ENCODE data around the gene ABHD3.

DNA sequence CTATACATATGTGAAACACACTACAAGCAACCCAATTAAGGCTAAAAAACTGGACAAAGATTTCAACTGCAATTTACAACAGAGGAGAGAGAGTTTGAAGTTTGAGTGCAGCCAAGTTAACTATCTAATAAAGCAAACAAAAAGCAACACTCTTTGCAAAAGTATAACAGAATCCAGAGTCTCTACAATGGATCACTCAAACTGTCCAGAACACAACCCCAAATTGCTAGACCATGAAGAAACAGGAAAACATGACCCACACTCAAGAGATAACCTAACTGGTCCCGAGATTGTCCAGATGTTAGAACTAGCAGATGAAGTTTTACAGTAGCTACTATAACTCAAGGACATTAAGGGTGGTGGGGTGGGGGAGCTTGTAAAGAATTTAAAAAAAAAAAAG lies 14.8 kb downstream of the ABHD3 start:
- TF ChIP-seq MXI1 (conservative IDR thresholded peaks at IDR 0.05; ENCODE audit: poor library complexity, severe bottlenecking) (no peak), CTCF (IDR thresholded peaks at IDR 0.05; ENCODE audit: poor library complexity, severe bottlenecking) (no peak)

Measured in neural cell (in vitro differentiated cells).